MG63 (cell line): Measurements from ENCODE around the gene GHR. TPM values are rescaled to one million over a fixed set of nuclear protein-coding genes. Genes with fewer than 3 reads are reported as not detected.

ENCODE experiments used
- DNase-seq: peaks from one replicate; pipeline ENCODE4 v3.0.0-alpha.2; 2020
- H3K27me3 ChIP-seq: fragments of 250-450 bp; sonication (Bioruptor Pico); 2 replicates; pipeline ENCODE4 v1.5.1; 2020; ENCODE audit warnings: mild to moderate bottlenecking, moderate library complexity
- H3K36me3 ChIP-seq: fragments of 250-450 bp; sonication (Bioruptor Pico); 2 replicates; pipeline ENCODE4 v1.5.1; 2020; ENCODE audit warnings: mild to moderate bottlenecking, moderate library complexity
- H3K4me3 ChIP-seq: fragments of 250-450 bp; sonication (Bioruptor Pico); 2 replicates; pipeline ENCODE4 v1.5.1; 2020; ENCODE audit warnings: mild to moderate bottlenecking, moderate library complexity
- H3K9me3 ChIP-seq: fragments of 250-450 bp; sonication (Bioruptor Pico); 2 replicates; pipeline ENCODE4 v1.5.1; 2020; ENCODE audit warnings: mild to moderate bottlenecking, moderate library complexity
- total RNA-seq: library from RNA; depleted of rRNA; stranded (reverse); fragments of >200 nt; shearing (Covaris generic); gene quantifications from 2 replicates; pipeline ENCODE4 v1.2.3, GENCODE V29; 2014; ENCODE audit warnings: low replicate concordance

GHR gene
- total RNA-seq, 1 experiment from 2014 or later: 0.95 TPM

- Histone ChIP-seq H3K9me3 (no peaks in the 10 kb centered on the region), H3K36me3 (no peaks in the 10 kb centered on the region), H3K27me3 (no peaks in the 10 kb centered on the region), H3K4me3 (no peak overlapping the region)
- no peak for DNase-seq
These were observed 74.8 kb downstream of the GHR start for GRCh38 chr5:42498000-42498399.

DNA sequence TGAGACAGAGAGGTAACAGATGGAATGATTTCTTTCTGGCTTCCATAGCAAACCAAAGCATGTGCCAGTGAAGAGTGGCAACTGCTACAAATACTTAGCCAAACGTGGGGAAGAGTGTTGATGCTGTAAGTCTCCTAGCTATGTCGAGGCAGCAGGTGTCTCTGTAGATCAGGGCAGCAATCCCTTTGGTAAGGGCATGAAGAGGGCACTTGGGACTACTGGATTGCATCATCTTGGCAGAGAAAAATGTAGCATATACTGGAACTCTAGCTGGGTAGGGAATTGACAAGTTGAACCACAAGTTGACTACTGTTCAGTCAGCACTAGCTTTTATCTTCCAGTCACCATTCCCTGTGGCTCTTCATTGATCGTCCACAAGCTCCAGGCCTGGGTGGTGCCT lies 75.8 kb downstream of the GHR start:
- DNase-seq: no peak
- no peaks in the 10 kb centered on the region for H3K27me3 ChIP-seq
- H3K4me3 ChIP-seq: no peak overlapping the region
- H3K9me3 ChIP-seq: no peaks in the 10 kb centered on the region
- no peaks in the 10 kb centered on the region for H3K36me3 ChIP-seq

DNA sequence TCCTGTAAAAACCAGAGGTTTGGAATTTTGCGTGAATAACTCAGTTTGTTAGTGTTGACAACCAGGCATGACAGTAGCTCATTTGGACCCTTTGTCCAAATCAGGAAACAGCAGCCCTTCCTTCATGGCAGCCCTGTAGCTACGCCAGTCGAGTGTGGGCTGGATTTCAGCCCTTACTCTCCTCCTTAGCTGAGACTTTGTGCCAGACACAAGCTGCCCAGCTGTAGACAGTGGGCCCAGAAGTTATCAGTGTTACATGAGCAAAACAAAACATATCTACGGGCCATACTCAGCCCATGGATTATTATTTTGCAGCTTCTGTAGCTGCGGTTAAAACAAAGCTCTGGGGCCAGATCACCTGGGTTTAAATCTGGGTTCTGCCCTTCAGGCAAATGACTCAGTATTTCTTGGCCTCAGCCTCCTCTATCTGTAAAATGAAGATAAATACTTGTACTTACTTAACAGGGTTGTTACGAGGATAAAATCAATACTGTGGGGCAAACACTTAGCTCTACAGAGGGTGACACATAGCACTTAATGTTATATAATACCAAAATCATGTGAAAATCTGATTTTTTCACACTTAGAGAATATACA lies 76.9 kb downstream of the GHR start:
- no peaks in the 10 kb centered on the region for H3K27me3 ChIP-seq
- no peak for DNase-seq
- no peaks in the 10 kb centered on the region for H3K9me3 ChIP-seq
- H3K36me3 ChIP-seq: no peaks in the 10 kb centered on the region
- H3K4me3 ChIP-seq: no peak overlapping the region

DNA sequence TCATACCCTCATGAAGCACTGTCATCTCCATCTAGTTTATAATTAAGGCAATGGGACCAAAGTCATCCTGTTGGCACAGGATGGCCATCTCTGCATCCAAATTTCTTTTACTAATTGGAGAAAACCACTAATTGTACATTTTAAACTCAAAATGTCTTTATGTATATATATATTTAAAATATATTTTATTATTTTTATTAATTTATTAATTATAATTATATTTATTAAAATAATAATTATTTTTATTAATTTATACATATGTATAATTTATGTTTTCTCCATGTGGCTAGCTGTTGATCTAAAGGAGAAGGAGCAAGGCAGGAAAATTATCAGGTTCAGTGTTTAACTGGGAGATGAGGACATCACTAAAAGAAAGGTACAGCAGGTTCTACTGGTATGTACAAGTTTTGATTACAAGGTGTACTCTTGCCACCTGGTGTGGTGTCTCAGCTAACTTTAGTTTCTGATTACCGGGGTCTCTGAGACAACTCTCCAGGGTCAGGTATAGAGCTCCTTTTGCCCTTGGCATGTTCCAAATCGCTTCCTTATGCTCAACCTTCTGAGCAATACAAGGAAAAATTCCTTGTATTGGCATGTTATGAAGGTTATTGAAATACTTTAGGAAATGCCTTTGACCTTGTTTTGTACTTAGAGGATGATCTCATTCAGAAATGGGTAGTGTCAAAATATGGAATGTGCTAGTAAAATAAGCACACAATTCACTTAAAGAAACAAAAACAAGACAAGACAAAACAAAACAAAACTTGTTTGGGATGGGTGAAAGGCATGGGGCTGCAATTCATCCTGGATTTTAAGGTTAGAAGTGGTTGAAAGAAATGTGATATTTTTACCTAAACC lies 79.6 kb downstream of the GHR start:
- Histone ChIP-seq H3K9me3 (no peaks in the 10 kb centered on the region), H3K4me3 (no peak overlapping the region), H3K36me3 (no peaks in the 10 kb centered on the region), H3K27me3 (no peaks in the 10 kb centered on the region)
- no peak for DNase-seq

DNA sequence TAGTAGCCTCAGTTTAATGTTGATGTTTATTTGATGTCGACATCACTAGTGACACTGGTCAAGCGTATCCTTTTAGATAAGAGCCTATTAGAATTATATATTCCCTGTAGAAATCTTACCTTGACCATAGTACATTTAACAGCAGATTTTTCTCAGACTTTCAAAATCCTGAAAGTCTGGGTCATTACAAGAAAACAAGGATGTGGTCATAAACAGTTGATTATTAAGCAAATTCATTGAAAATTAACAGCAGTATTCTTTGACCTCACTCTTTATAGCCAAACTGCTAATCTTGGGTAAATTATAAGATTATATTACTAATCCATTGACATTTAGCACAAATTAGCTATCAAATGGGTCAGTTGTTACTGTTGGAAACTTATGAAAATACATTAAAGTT lies 83.4 kb downstream of the GHR start:
- Histone ChIP-seq H3K27me3 (no peaks in the 10 kb centered on the region), H3K9me3 (no peaks in the 10 kb centered on the region), H3K4me3 (no peak overlapping the region), H3K36me3 (no peaks in the 10 kb centered on the region)
- DNase-seq: no peak

DNA sequence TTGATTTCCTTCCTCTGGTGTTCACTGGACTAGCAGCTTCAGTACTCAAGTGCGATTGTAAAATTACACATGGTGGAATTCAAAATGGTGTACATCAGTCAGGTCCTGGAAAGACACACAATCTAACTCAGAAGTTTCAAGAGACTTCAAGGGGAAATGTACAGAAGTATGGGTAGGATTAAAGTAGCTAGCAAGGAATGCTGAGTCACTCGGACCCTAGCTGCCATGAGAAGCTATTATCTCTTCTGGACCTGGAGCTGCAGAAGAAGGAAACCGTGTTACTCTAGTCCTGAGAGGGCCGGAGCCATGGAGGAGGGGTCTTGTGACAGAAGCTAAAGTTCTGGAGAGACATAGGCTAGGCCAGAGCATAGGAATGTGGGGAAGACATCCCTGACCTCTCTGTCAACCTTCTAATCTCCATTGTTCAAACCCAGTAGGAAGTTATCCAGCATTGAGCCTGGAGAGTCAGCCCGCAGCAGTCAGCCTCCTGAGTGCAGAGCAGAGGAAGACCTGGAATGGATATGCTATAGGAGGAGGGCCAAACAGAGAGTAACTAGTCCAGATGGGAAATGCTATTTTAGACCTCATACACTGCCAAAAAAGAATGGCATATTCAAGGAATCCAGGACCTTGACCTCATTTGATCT lies 84.3 kb downstream of the GHR start:
- Histone ChIP-seq H3K4me3 (no peak overlapping the region), H3K36me3 (no peaks in the 10 kb centered on the region), H3K9me3 (no peaks in the 10 kb centered on the region), H3K27me3 (no peaks in the 10 kb centered on the region)
- DNase-seq: no peak

DNA sequence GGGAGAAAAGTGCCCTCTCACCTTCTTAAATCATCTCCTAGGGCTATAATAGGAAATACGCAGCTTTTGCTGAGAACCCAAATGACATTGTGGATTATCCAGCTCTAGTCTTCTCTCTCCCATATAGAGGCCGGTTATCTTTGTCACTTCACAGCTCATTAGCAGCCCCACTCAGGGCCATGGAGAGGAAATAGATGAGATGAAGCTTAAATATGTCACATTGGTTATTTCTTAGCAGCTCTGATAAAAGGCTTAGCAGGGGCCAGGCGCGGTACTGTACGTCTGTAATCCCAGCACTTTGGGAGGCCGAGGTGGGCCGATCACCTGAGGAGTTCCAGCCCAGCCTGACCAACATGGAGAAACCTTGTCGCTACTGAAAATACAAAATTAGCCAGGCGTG lies 90.0 kb downstream of the GHR start:
- Histone ChIP-seq H3K9me3 (no peaks in the 10 kb centered on the region), H3K36me3 (no peaks in the 10 kb centered on the region), H3K4me3 (no peak overlapping the region), H3K27me3 (no peaks in the 10 kb centered on the region; the same call in 1 of the 2 replicates)
- DNase-seq: no peak

DNA sequence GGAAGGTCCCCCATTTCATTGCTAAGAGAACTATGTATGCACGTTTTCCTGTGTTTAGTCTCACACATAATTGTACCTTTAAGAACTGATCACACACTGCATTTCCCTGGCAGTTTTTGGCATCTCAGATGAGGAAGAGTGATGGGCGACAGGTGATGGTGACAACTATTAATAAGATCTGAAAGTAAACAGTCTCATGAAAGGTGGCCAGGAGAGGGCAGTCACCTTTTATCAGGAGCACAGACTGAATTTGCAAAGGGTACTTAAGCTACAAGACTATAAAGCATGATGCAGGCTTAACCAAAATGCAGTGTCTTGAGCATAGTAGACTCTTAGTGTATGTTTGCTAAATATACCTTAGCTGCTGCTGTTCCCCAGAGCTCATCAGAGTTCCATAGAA lies 91.5 kb downstream of the GHR start:
- Histone ChIP-seq H3K27me3 (no peaks in the 10 kb centered on the region; the same call in 1 of the 2 replicates), H3K36me3 (no peaks in the 10 kb centered on the region), H3K4me3 (no peak overlapping the region), H3K9me3 (no peaks in the 10 kb centered on the region)
- DNase-seq: no peak

DNA sequence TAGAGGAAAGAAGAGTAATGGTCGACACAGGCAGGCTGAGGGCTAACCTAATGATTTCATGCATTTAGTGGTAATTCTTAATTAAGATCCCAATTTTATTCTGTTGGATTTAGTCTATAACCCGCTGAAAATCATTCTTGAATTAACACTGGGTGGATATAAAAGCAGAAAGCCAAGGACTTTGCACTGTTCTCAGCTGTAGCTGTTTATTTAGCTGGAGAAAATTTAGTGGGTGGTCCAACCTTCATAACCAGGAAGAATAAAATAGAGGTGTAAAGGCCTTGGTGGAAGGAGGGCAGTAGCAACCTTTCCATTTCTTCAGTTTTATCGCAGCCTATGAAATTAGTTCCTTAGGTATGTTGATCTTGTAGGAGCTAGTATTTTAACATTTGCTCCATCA lies 92.3 kb downstream of the GHR start:
- Histone ChIP-seq H3K9me3 (no peaks in the 10 kb centered on the region), H3K4me3 (no peak overlapping the region), H3K36me3 (no peaks in the 10 kb centered on the region), H3K27me3 (no peaks in the 10 kb centered on the region; the same call in 1 of the 2 replicates)
- DNase-seq: no peak

- no peak overlapping the region for H3K4me3 ChIP-seq
- DNase-seq: no peak
These were observed 93.2 kb downstream of the GHR start for GRCh38 chr5:42516282-42517042.

GRCh38 chr5:42517164-42517563 lies 93.9 kb downstream of the GHR start:
- Histone ChIP-seq H3K27me3 (no peaks in the 10 kb centered on the region; the same call in 1 of the 2 replicates), H3K4me3 (no peak overlapping the region), H3K36me3 (no peaks in the 10 kb centered on the region), H3K9me3 (no peaks in the 10 kb centered on the region)
- no peak for DNase-seq

More at GRCh38 chr5:42516282-42517042, 93.2 kb downstream of the GHR start:
- H3K36me3 ChIP-seq: no peaks in the 10 kb centered on the region
- H3K27me3 ChIP-seq: no peaks in the 10 kb centered on the region; the same call in 1 of the 2 replicates
- no peaks in the 10 kb centered on the region for H3K9me3 ChIP-seq

- DNase-seq: no peak
- no peaks in the 10 kb centered on the region for H3K36me3 ChIP-seq
These were observed 95.5 kb downstream of the GHR start for GRCh38 chr5:42518595-42519221.

GRCh38 chr5:42520203-42520602 lies 97.0 kb downstream of the GHR start:
- no peaks in the 10 kb centered on the region for H3K36me3 ChIP-seq

More at GRCh38 chr5:42518595-42519221, 95.5 kb downstream of the GHR start:
- no peaks in the 10 kb centered on the region for H3K9me3 ChIP-seq
- no peaks in the 10 kb centered on the region; the same call in 1 of the 2 replicates for H3K27me3 ChIP-seq
- H3K4me3 ChIP-seq: no peak overlapping the region

DNA sequence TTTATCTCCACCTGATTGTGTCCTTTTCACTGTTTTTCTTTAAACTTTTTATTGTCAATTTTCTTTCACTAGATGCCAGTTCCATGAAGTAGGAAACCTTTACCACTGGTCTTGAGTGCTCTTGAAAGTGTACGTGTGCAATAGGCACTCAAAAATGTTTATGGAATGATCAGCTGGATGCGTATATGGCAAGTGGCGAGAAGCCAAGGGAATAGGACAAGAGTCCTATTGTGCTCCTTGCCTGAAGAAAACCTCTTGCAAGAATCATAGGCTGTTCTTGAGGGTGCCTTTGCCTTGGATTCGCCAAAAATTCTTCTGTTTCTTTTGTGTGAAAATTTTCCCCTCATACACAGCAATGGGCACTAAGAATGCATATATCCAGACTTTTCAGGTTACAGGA lies 97.7 kb downstream of the GHR start:
- Histone ChIP-seq H3K4me3 (no peak overlapping the region), H3K36me3 (no peaks in the 10 kb centered on the region), H3K27me3 (no peaks in the 10 kb centered on the region; the same call in 1 of the 2 replicates), H3K9me3 (no peaks in the 10 kb centered on the region)
- no peak for DNase-seq

More at GRCh38 chr5:42520203-42520602, 97.0 kb downstream of the GHR start:
- no peak for DNase-seq
- H3K4me3 ChIP-seq: no peak overlapping the region
- H3K27me3 ChIP-seq: no peaks in the 10 kb centered on the region; the same call in 1 of the 2 replicates
- no peaks in the 10 kb centered on the region for H3K9me3 ChIP-seq

- Histone ChIP-seq H3K27me3 (no peaks in the 10 kb centered on the region), H3K4me3 (no peak overlapping the region), H3K36me3 (no peaks in the 10 kb centered on the region), H3K9me3 (no peaks in the 10 kb centered on the region)
- no peak for DNase-seq
These were observed 98.2 kb downstream of the GHR start for GRCh38 chr5:42521406-42521805.

DNA sequence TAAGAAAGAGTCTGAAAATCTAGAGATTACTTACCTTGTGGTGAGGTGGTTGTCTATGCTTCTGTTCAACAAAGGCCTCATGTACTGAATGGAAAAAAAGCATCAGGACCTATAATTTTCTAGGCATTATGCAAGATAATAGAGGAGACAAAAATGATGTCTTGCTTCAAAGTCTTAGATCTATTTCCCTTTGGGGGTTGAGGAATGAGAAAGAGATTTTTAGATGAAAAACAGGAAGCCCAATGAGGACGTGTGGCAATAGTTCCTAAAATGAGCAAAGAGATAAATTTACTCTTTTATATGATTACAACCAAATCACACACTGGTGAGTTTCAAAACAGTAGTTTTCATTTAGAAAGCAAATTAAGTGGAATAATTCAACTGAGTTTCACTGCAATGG lies 99.5 kb downstream of the GHR start:
- no peaks in the 10 kb centered on the region for H3K36me3 ChIP-seq

More for the DNA sequence above, 99.5 kb downstream of the GHR start:
- Histone ChIP-seq H3K4me3 (no peak overlapping the region), H3K27me3 (no peaks in the 10 kb centered on the region), H3K9me3 (no peaks in the 10 kb centered on the region)
- no peak for DNase-seq
